ENCODE data around the gene HERC6.

- no peak for TF ChIP-seq CTCF (IDR thresholded peaks at IDR 0.05)
- TF ChIP-seq POLR2A (IDR thresholded peaks at IDR 0.05): no peak
Measured at GRCh38 chr4:88381123-88381522, 2.5 kb downstream of the HERC6 start.
